Peyer's patch (tissue), 4 donors: ENCODE data around the gene EMC7.

Experiments used
- CTCF ChIP-seq, 6 experiments: fragments of 450-650 bp in 4 of 6; fragments of 200-600 bp in 2 of 6; sonication (generic) in 1 of 6; IDR thresholded peaks; one replicate each; pipeline ENCODE4 v1.5.1; 2017 to 2019; ENCODE audit warnings: antibody characterized with exemption in 6 of 6, mild to moderate bottlenecking in 3 of 6, moderate library complexity in 1 of 6
- POLR2A ChIP-seq, 2 donors: fragments of 450-650 bp; IDR thresholded peaks; one replicate each; pipeline ENCODE4 v1.5.1; 2017; ENCODE audit warnings: antibody characterized with exemption in 2 of 2, mild to moderate bottlenecking in 2 of 2, moderate library complexity in 2 of 2

GRCh38 chr15:34055868-34056595, 45.6 kb downstream of the EMC7 start:
- TF ChIP-seq CTCF (IDR thresholded peaks at IDR 0.05) = no peak
- no peak for TF ChIP-seq POLR2A (IDR thresholded peaks at IDR 0.05)
